SU-DHL-6 (cell line): ENCODE measurements around the gene ASB18.

Experiments
- CTCF ChIP-seq: fragments of 200-600 bp; sonication (generic); IDR thresholded peaks from one replicate; pipeline ENCODE4 v1.5.1; 2017; ENCODE audit warnings: antibody characterized with exemption, mild to moderate bottlenecking, low read length, moderate library complexity; ENCODE audit not compliant: insufficient read depth, poor library complexity, severe bottlenecking
- EZH2phosphoT487 ChIP-seq: fragments of 200-600 bp; sonication (generic), shearing (Covaris generic); conservative IDR thresholded peaks from 2 replicates; pipeline ENCODE4 v1.6.1; 2018; ENCODE audit warnings: mild to moderate bottlenecking, antibody characterized with exemption, low read length, moderate library complexity, mixed read lengths

GRCh38 chr2:236164201-236164924 is 99.8 kb downstream of the ASB18 start:
- TF ChIP-seq CTCF, result no peak
- no peak for TF ChIP-seq EZH2phosphoT487
